T-cell (primary cell): Measurements from ENCODE around the gene BMERB1. TPM values are rescaled to one million over a fixed set of nuclear protein-coding genes. Genes with fewer than 3 reads are reported as not detected.

Experiments used
- ATAC-seq, 4 experiments: fragments of 200-7000 bp in 3 of 4; fragments of 150-1000 bp in 1 of 4; cut with Tn5 transposase; replicated peaks in 1 of 4; 1 replicate in 3 of 4; 2 replicates in 1 of 4; pipeline ENCODE4 v1.10.0; 2021; ENCODE audit warnings: moderate library complexity in 3 of 4, mild to moderate bottlenecking in 2 of 4, moderate number of reproducible peaks in 1 of 4
- CTCF ChIA-PET, 2 donors: fragments of 300-600 bp; sonication (Branson Sonifier 250); formaldehyde crosslinking; loops; one replicate each; lab custom pipeline; 2022; ENCODE audit warnings: antibody characterized with exemption in 2 of 2; lab: Charles Lee
- POLR2A ChIA-PET, 2 donors: fragments of 300-600 bp; sonication (Branson Sonifier 250); formaldehyde crosslinking; loops; one replicate each; lab custom pipeline; 2022; ENCODE audit warnings: antibody characterized with exemption in 2 of 2; lab: Charles Lee
- DNase-seq, 35 experiments: peaks; one replicate each; pipeline versions ENCODE4 v3.0.0 to v3.0.0-alpha.2; 2013 to 2023
- H3K27ac ChIP-seq: one replicate; pipeline ENCODE4 v1.5.1; 2013; ENCODE audit warnings: low read length
- H3K27me3 ChIP-seq, 2 experiments: replicated peaks in 1 of 2; 1 replicate in 1 of 2; 2 replicates in 1 of 2; pipeline versions ENCODE4 v1.6.1 to v1.7.0; 2013; ENCODE audit warnings: low read length in 1 of 2, mixed read lengths in 1 of 2; ENCODE audit not compliant: control insufficient read depth in 2 of 2, insufficient read depth in 2 of 2; ENCODE audit errors: extremely low read depth in 1 of 2
- H3K36me3 ChIP-seq, 2 donors: 1 replicate in 1 of 2; 2 replicates in 1 of 2; pipeline versions ENCODE4 v1.6.1 to v1.7.0; 2013; ENCODE audit warnings: low read length in 1 of 2; ENCODE audit not compliant: control insufficient read depth in 2 of 2, insufficient read depth in 1 of 2; ENCODE audit errors: extremely low read depth in 1 of 2
- H3K4me1 ChIP-seq, 2 experiments: 1 replicate in 1 of 2; 2 replicates in 1 of 2; pipeline versions ENCODE4 v1.6.1 to v1.7.0; 2013; ENCODE audit warnings: low read length in 2 of 2, mixed read lengths in 1 of 2; ENCODE audit not compliant: insufficient read depth in 2 of 2, control insufficient read depth in 1 of 2; ENCODE audit errors: extremely low read depth in 1 of 2
- H3K4me3 ChIP-seq, 2 donors: 1 replicate in 1 of 2; 2 replicates in 1 of 2; pipeline versions ENCODE4 v1.5.1 to v1.7.0; 2013; ENCODE audit warnings: mild to moderate bottlenecking in 2 of 2, low read length in 1 of 2, moderate library complexity in 1 of 2; ENCODE audit not compliant: control insufficient read depth in 1 of 2; ENCODE audit errors: extremely low read depth in 1 of 2
- H3K9me3 ChIP-seq: 2 replicates; pipeline ENCODE4 v1.7.0; 2013
- H3K27ac Mint-ChIP-seq, 2 donors: one replicate each; pipeline ENCODE4 v1.8.0; 2020 to 2021; ENCODE audit warnings: mild to moderate bottlenecking in 2 of 2, mixed read lengths in 2 of 2
- H3K27me3 Mint-ChIP-seq, 2 donors: one replicate each; pipeline ENCODE4 v1.8.0; 2021 to 2022; ENCODE audit warnings: mixed read lengths in 2 of 2
- H3K36me3 Mint-ChIP-seq: one replicate; pipeline ENCODE4 v1.8.0; 2021; ENCODE audit warnings: mixed read lengths
- H3K4me1 Mint-ChIP-seq, 3 donors: one replicate each; pipeline ENCODE4 v1.8.0; 2020 to 2022; ENCODE audit warnings: mixed read lengths in 3 of 3, mild to moderate bottlenecking in 1 of 3
- H3K4me3 Mint-ChIP-seq, 3 donors: one replicate each; pipeline ENCODE4 v1.8.0; 2020 to 2022; ENCODE audit warnings: mild to moderate bottlenecking in 3 of 3, mixed read lengths in 3 of 3, moderate library complexity in 3 of 3
- H3K9me3 Mint-ChIP-seq, 3 donors: one replicate each; pipeline ENCODE4 v1.8.0; 2020 to 2022; ENCODE audit warnings: mixed read lengths in 3 of 3
- WGBS: methylation state at CpG from one replicate; pipeline ENCODE4 v1.1.5; 2013; ENCODE audit warnings: missing lambda C conversion rate; ENCODE audit not compliant: insufficient coverage; 5-methylcytosine and 5-hydroxymethylcytosine counted together
- total RNA-seq, 35 experiments: library from RNA in 6 of 35; stranded (reverse) in 6 of 35; fragments of 120-200 nt in 1 of 35; gene quantifications; one replicate each; pipeline versions ENCODE4 v1.2.1 to v1.2.4 and lab custom pipeline; 2013 to 2026

Gene BMERB1
- total RNA-seq, 5 donors from 2014 or later (not counting 1 experiment from before 2014, with no cell fraction given) = 2.1 to 9.6 (median 5.6) TPM

GRCh38 chr16:15616012-15616411, 181.6 kb downstream of the BMERB1 start:
- Mint-ChIP-seq H3K27ac (no peak overlapping the region), H3K36me3 (peaks cover 64% of the 10 kb centered on the region), H3K27me3 (no peaks in the 10 kb centered on the region), H3K4me1 (no peaks in the 10 kb centered on the region), H3K4me3 (no peak overlapping the region), H3K9me3 (no peaks in the 10 kb centered on the region)
- H3K27me3 ChIP-seq = no peaks in the 10 kb centered on the region
- no peaks in the 10 kb centered on the region for H3K4me1 ChIP-seq
- CTCF ChIA-PET = no interaction called here
- H3K36me3 ChIP-seq = peaks cover 42 to 90% of the 10 kb centered on the region in 2 donors
- 95% methylated on average over 4 of the region's 4 CpGs for WGBS
- POLR2A ChIA-PET = no interaction called here
- no peak overlapping the region for H3K27ac ChIP-seq
- H3K9me3 ChIP-seq = no peaks in the 10 kb centered on the region
- no peak for ATAC-seq
- no peak overlapping the region for H3K4me3 ChIP-seq
- no peak for DNase-seq

GRCh38 chr16:15616475-15617165, 182.2 kb downstream of the BMERB1 start:
- Histone ChIP-seq H3K4me1 (no peaks in the 10 kb centered on the region), H3K36me3 (peaks cover 40 to 90% of the 10 kb centered on the region in 2 donors), H3K4me3 (no peak overlapping the region), H3K9me3 (no peaks in the 10 kb centered on the region), H3K27me3 (no peaks in the 10 kb centered on the region), H3K27ac (no peak overlapping the region)
- ATAC-seq = no peak
- no peaks in the 10 kb centered on the region for H3K4me1 Mint-ChIP-seq
- no peak overlapping the region for H3K4me3 Mint-ChIP-seq
- CTCF ChIA-PET = no interaction called here
- no peaks in the 10 kb centered on the region for H3K9me3 Mint-ChIP-seq
- WGBS = 83% methylated on average over 6 of the region's 11 CpGs
- H3K27ac Mint-ChIP-seq = no peak overlapping the region
- POLR2A ChIA-PET = no interaction called here
- no peak for DNase-seq
- H3K36me3 Mint-ChIP-seq = peaks cover 68% of the 10 kb centered on the region
- no peaks in the 10 kb centered on the region for H3K27me3 Mint-ChIP-seq

- H3K36me3 ChIP-seq = peaks cover 30 to 89% of the 10 kb centered on the region in 2 donors
- 100% methylated on average over 1 of the region's 4 CpGs for WGBS
- H3K9me3 Mint-ChIP-seq = no peaks in the 10 kb centered on the region
- no peaks in the 10 kb centered on the region for H3K9me3 ChIP-seq
- ChIA-PET CTCF (no interaction called here), POLR2A (no interaction called here)
- H3K4me1 ChIP-seq = no peaks in the 10 kb centered on the region
- ATAC-seq (no peak), DNase-seq (no peak)
- no peaks in the 10 kb centered on the region for H3K27me3 ChIP-seq
- no peaks in the 10 kb centered on the region for H3K27me3 Mint-ChIP-seq
- H3K4me1 Mint-ChIP-seq = no peaks in the 10 kb centered on the region
- H3K36me3 Mint-ChIP-seq = peaks cover 62% of the 10 kb centered on the region
- no peak overlapping the region for H3K27ac ChIP-seq
- H3K27ac Mint-ChIP-seq = peak overlapping the region; percentile 41 to 50
- no peak overlapping the region for H3K4me3 ChIP-seq
- H3K4me3 Mint-ChIP-seq = no peak overlapping the region
Measured at GRCh38 chr16:15617901-15618300, 183.5 kb downstream of the BMERB1 start.

GRCh38 chr16:15618392-15618791, 184.0 kb downstream of the BMERB1 start:
- Mint-ChIP-seq H3K4me3 (no peak overlapping the region), H3K36me3 (peaks cover 59% of the 10 kb centered on the region), H3K4me1 (no peaks in the 10 kb centered on the region), H3K27me3 (no peaks in the 10 kb centered on the region), H3K9me3 (no peaks in the 10 kb centered on the region), H3K27ac (peak overlapping the region; percentile 32 to 41)
- Histone ChIP-seq H3K4me3 (no peak overlapping the region), H3K27me3 (no peaks in the 10 kb centered on the region), H3K9me3 (no peaks in the 10 kb centered on the region), H3K27ac (no peak overlapping the region), H3K36me3 (peaks cover 26 to 87% of the 10 kb centered on the region in 2 donors), H3K4me1 (no peaks in the 10 kb centered on the region)
- CTCF ChIA-PET = no interaction called here
- no peak for ATAC-seq
- DNase-seq = no peak
- 95% methylated on average over 4 of the region's 4 CpGs for WGBS
- POLR2A ChIA-PET = no interaction called here

- Histone ChIP-seq H3K4me3 (no peak overlapping the region), H3K36me3 (peaks cover 16 to 95% of the 10 kb centered on the region in 2 donors), H3K27ac (no peak overlapping the region), H3K27me3 (no peaks in the 10 kb centered on the region), H3K9me3 (no peaks in the 10 kb centered on the region), H3K4me1 (no peaks in the 10 kb centered on the region)
- DNase-seq (no peak), ATAC-seq (no peak)
- Mint-ChIP-seq H3K36me3 (peaks cover 71% of the 10 kb centered on the region), H3K4me3 (no peak overlapping the region), H3K9me3 (no peaks in the 10 kb centered on the region), H3K4me1 (peaks cover 0 to 3% (median 0%) of the 10 kb centered on the region in 3 donors), H3K27ac (peak overlapping the region; percentile 15 to 44), H3K27me3 (no peaks in the 10 kb centered on the region)
- WGBS = no CpG with 5 or more reads among the region's 6 CpGs
- ChIA-PET CTCF (no interaction called here), POLR2A (no interaction called here)
Measured at GRCh38 chr16:15620611-15621195, 186.3 kb downstream of the BMERB1 start.

- Histone ChIP-seq H3K4me3 (no peak overlapping the region), H3K36me3 (peaks cover 10 to 93% of the 10 kb centered on the region in 2 donors), H3K9me3 (no peaks in the 10 kb centered on the region), H3K27me3 (no peaks in the 10 kb centered on the region), H3K4me1 (no peaks in the 10 kb centered on the region), H3K27ac (no peak overlapping the region)
- Mint-ChIP-seq H3K9me3 (no peaks in the 10 kb centered on the region), H3K4me3 (no peak overlapping the region), H3K27me3 (no peaks in the 10 kb centered on the region), H3K4me1 (peaks cover 0 to 3% (median 0%) of the 10 kb centered on the region in 3 donors), H3K36me3 (peaks cover 66% of the 10 kb centered on the region), H3K27ac (no peak overlapping the region)
- ATAC-seq (no peak), DNase-seq (no peak)
- ChIA-PET POLR2A (interaction anchor here (0.5 to 1.2 kb wide), 2 partner anchors 9 to 495 kb away, joined by 3 to 7 read pairs; no protein-coding TSS in a partner anchor), CTCF (interaction anchor here in 1 of 2 donors (0.8 kb wide), 1 partner anchor 18 kb away, joined by 4 read pairs; no protein-coding TSS in a partner anchor)
- WGBS = no CpG with 5 or more reads among the region's 4 CpGs
Measured at GRCh38 chr16:15621456-15621855, 187.1 kb downstream of the BMERB1 start.
